Stimulated activated CD8-positive, alpha-beta memory T cell treated with anti-CD3 and anti-CD28 coated beads, Interleukin-15, amount 100 ng/mL, for 48 hours (primary cell): ENCODE data around the gene ZNF579.
"Not testable (repeated sequence)": the region's sequence is repeated elsewhere in the genome, so short reads cannot be mapped to it uniquely, and the experiment has no call there.

ENCODE experiments used
- DNase-seq, 2 donors: peaks; one replicate each; pipeline ENCODE4 v3.0.0-alpha.2; 2020; ENCODE audit warnings: low read depth in 2 of 2

ZNF579 gene

GRCh38 chr19:55539090-55539984, 41.3 kb downstream of the ZNF579 start:
- no peak for DNase-seq

GRCh38 chr19:55538132-55538531, 42.5 kb downstream of the ZNF579 start:
- DNase-seq = no peak

- DNase-seq = no peak
Measured at GRCh38 chr19:55537741-55538111, 42.9 kb downstream of the ZNF579 start.

GRCh38 chr19:55536951-55537740, 43.5 kb downstream of the ZNF579 start, which contains the start of gene SBK2:
TSS of gene SBK2 (minus strand) at chr19:55537133. CDS start at chr19:55536294, 839 bp downstream.
- no peak for DNase-seq

- no peak for DNase-seq
Measured at GRCh38 chr19:55536366-55536765, 44.3 kb downstream of the ZNF579 start.

- DNase-seq = no peak
Measured at GRCh38 chr19:55535965-55536350, 44.7 kb downstream of the ZNF579 start.

GRCh38 chr19:55535173-55535964, 45.3 kb downstream of the ZNF579 start:
- no peak for DNase-seq

GRCh38 chr19:55534280-55534679, 46.4 kb downstream of the ZNF579 start:
- not testable (repeated sequence) for DNase-seq

- no peak for DNase-seq
Measured at GRCh38 chr19:55530996-55531395, 49.7 kb downstream of the ZNF579 start.

- DNase-seq = no peak
Measured at GRCh38 chr19:55529636-55530234, 50.9 kb downstream of the ZNF579 start.

- DNase-seq = no peak
Measured at GRCh38 chr19:55528030-55528803, 52.4 kb downstream of the ZNF579 start.

GRCh38 chr19:55527197-55528029, 53.2 kb downstream of the ZNF579 start:
- DNase-seq = no peak
